NCI-H1092 (cell line): ENCODE measurements around the gene WDR59.
"Not testable (repeated sequence)": the region's sequence is repeated elsewhere in the genome, so short reads cannot be mapped to it uniquely, and the experiment has no call there.

Experiments
- DNase-seq: peaks from one replicate; lab custom pipeline; 2025; lab: John Stamatoyannopoulos, UW

WDR59 gene

GRCh38 chr16:74984529-74985296 lies at the start of gene WDR59:
WDR59 (minus strand) TSS chr16:74985123; CDS start chr16:74985017, 106 bp downstream.
- DNase-seq: peak; percentile 99

GRCh38 chr16:75032655-75033054 lies 47.7 kb upstream of the WDR59 start:
- DNase-seq: no peak

GRCh38 chr16:75029854-75030253 lies 44.9 kb upstream of the WDR59 start:
- no peak for DNase-seq

GRCh38 chr16:75028544-75029135 lies 43.7 kb upstream of the WDR59 start:
- no peak for DNase-seq

GRCh38 chr16:75027520-75028300 lies 42.8 kb upstream of the WDR59 start:
- DNase-seq: no peak

GRCh38 chr16:75026892-75027391 lies 42.0 kb upstream of the WDR59 start:
- DNase-seq: no peak

GRCh38 chr16:75026239-75026891 lies 41.4 kb upstream of the WDR59 start:
- not testable (repeated sequence) for DNase-seq

- no peak for DNase-seq
Observed at GRCh38 chr16:75025761-75026160, 40.8 kb upstream of the WDR59 start.

GRCh38 chr16:75024594-75024993 lies 39.7 kb upstream of the WDR59 start:
- no peak for DNase-seq

GRCh38 chr16:75024182-75024581 lies 39.3 kb upstream of the WDR59 start:
- DNase-seq: no peak

GRCh38 chr16:75023009-75023408 lies 38.1 kb upstream of the WDR59 start:
- DNase-seq: no peak

GRCh38 chr16:75022567-75022966 lies 37.6 kb upstream of the WDR59 start:
- no peak for DNase-seq

- no peak for DNase-seq
Observed at GRCh38 chr16:75021410-75021809, 36.5 kb upstream of the WDR59 start.

- no peak for DNase-seq
Observed at GRCh38 chr16:75019586-75019985, 34.7 kb upstream of the WDR59 start.

GRCh38 chr16:75019007-75019406 lies 34.1 kb upstream of the WDR59 start:
- no peak for DNase-seq

- no peak for DNase-seq
Observed at GRCh38 chr16:75017670-75018525, 33.0 kb upstream of the WDR59 start.

GRCh38 chr16:75016451-75017081 lies 31.6 kb upstream of the WDR59 start:
- not testable (repeated sequence) for DNase-seq

GRCh38 chr16:75014318-75014717 lies 29.4 kb upstream of the WDR59 start:
- DNase-seq: no peak

- DNase-seq: not testable (repeated sequence)
Observed at GRCh38 chr16:75013123-75013522, 28.2 kb upstream of the WDR59 start.

- DNase-seq: no peak
Observed at GRCh38 chr16:75012380-75013081, 27.6 kb upstream of the WDR59 start.
